Upper lobe of left lung (tissue), 4 donors: Measurements from ENCODE around the gene ASTN1.

Experiments used
- CTCF ChIP-seq, 6 experiments: fragments of 450-650 bp in 4 of 6; fragments of 200-600 bp in 2 of 6; sonication (generic) in 2 of 6; IDR thresholded peaks; one replicate each; pipeline ENCODE4 v1.5.1; 2016 to 2019; ENCODE audit warnings: antibody characterized with exemption in 6 of 6
- POLR2AphosphoS5 ChIP-seq, 2 donors: sonication (generic); formaldehyde crosslinking; IDR thresholded peaks; one replicate each; pipeline ENCODE4 v1.5.1; 2017; ENCODE audit warnings: antibody characterized with exemption in 2 of 2

GRCh38 chr1:176993587-176993986, 170.9 kb downstream of the ASTN1 start:
- TF ChIP-seq CTCF (IDR thresholded peaks at IDR 0.05) (no peak), POLR2AphosphoS5 (IDR thresholded peaks at IDR 0.05) (no peak)
